GM13977 (cell line): Measurements from ENCODE around the gene CFAP206.
"Not testable (repeated sequence)": the region's sequence is repeated elsewhere in the genome, so short reads cannot be mapped to it uniquely, and the experiment has no call there.

Experiments used
- DNase-seq: peaks from one replicate; pipeline ENCODE4 v3.0.0; 2012; ENCODE audit warnings: low spot score
- in situ Hi-C: fragments of 300-500 bp; cut with MboI; formaldehyde crosslinking; loops from one replicate; pipeline ENCODE4 v1.12.0; 2022; ENCODE audit warnings: low sequenced_read_pairs, low pct_unique_long_range_greater_than_20kb, mixed read lengths, inconsistent platforms; ENCODE audit not compliant: unreplicated experiment
- TF ChIP-seq, protein P1 (sequence below): IDR thresholded peaks from 2 replicates; pipeline ENCODE4 v1.5.1; 2012; ENCODE audit warnings: mild to moderate bottlenecking, control low read depth; ENCODE audit not compliant: insufficient read depth; ENCODE audit errors: extremely low read depth, missing control alignments

CFAP206 gene

DNA sequence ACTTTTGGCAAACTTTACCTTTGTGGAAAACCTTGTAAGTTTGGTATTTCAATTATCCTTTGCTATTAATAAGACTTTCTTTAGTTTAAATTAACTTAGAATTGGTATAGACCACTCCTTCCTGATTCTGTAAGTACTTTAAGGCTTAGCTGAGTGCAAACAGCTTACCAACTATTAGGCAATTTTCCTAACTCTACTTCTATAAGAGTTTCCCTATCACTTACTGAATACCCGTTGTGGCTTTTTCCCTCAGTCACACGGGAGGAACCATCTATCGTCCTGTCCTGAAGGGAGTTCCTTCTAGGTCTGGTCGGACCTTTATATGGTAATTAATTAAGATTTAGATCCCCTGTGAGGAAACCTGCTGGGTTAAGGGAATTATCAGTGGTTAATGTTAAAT, 74.6 kb downstream of the CFAP206 start:
- TF ChIP-seq, protein P1, sequence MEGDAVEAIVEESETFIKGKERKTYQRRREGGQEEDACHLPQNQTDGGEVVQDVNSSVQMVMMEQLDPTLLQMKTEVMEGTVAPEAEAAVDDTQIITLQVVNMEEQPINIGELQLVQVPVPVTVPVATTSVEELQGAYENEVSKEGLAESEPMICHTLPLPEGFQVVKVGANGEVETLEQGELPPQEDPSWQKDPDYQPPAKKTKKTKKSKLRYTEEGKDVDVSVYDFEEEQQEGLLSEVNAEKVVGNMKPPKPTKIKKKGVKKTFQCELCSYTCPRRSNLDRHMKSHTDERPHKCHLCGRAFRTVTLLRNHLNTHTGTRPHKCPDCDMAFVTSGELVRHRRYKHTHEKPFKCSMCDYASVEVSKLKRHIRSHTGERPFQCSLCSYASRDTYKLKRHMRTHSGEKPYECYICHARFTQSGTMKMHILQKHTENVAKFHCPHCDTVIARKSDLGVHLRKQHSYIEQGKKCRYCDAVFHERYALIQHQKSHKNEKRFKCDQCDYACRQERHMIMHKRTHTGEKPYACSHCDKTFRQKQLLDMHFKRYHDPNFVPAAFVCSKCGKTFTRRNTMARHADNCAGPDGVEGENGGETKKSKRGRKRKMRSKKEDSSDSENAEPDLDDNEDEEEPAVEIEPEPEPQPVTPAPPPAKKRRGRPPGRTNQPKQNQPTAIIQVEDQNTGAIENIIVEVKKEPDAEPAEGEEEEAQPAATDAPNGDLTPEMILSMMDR, result no peak
- DNase-seq, result no peak
- in situ Hi-C loops, result no loop called here

DNA sequence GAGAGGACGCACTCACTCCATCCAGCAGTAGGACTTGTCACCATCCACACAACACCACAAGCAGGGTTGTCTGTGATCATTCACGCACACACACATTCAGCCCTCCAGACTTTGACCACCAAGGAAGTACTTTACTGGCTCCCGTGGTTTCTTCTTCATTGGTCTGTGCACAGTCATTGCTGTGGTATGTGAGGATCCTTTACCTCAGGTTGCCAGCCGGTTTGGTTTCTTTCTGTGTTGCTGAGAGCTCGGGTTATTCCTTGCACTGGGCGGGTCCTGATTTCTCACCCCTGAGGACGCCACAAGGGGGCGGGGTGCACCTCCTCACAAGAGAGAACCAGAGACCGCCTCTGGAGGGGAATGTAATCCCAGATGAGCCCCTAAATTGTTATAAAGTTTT, 76.2 kb downstream of the CFAP206 start:
- DNase-seq, result no peak
- in situ Hi-C loops, result no loop called here
- TF ChIP-seq, protein P1, result peak; percentile 8

DNA sequence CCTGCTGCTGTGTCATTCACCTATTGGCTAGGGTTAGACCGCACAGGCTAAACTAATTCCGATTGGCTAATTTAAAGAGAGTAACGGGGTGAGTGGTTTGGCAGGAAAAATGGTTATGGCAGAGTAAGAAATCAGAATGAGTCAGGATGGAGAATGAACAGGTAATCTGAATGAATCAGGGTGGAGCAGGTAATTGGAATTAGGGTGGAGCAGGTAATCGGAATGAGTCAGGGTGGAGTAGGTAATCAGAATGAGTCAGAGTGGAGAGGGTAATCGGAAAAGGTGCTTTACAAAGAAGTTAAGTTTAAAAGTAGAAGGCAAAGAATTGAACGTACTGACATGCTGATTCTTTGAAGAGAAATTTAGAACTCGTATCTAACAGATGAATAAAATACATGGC, 76.7 kb downstream of the CFAP206 start:
- in situ Hi-C loops, result no loop called here
- DNase-seq, result no peak
- TF ChIP-seq, protein P1, result no peak

GRCh38 chr6:87487555-87487954, 79.8 kb downstream of the CFAP206 start:
- in situ Hi-C loops, result no loop called here
- TF ChIP-seq, protein P1, result no peak

GRCh38 chr6:87489326-87489725, 81.6 kb downstream of the CFAP206 start:
- in situ Hi-C loops, DNase-seq: not testable (repeated sequence)

More at GRCh38 chr6:87487555-87487954, 79.8 kb downstream of the CFAP206 start:
- DNase-seq, result no peak

GRCh38 chr6:87494761-87495422, 87.1 kb downstream of the CFAP206 start:
- in situ Hi-C loops, result no loop called here
- no peak for DNase-seq
- TF ChIP-seq, protein P1, result no peak

GRCh38 chr6:87498048-87498447, 90.3 kb downstream of the CFAP206 start:
- DNase-seq, result no peak

More at GRCh38 chr6:87498048-87498447, 90.3 kb downstream of the CFAP206 start:
- TF ChIP-seq, protein P1, result no peak
- in situ Hi-C loops, result no loop called here
